Activated naive CD8-positive, alpha-beta T cell treated with anti-CD3 and anti-CD28 coated beads, Interleukin-2, amount 10 ng/mL, durations not matched to agents 7 days and 5 days (primary cell): ENCODE data around the gene TMEM182. TPM values are rescaled to one million over a fixed set of nuclear protein-coding genes. Genes with fewer than 3 reads are reported as not detected.

Source experiments
- ATAC-seq: fragments of 150-1000 bp; cut with Tn5 transposase; one replicate; pipeline ENCODE4 v1.10.0; 2021; ENCODE audit warnings: low read depth, moderate library complexity
- POLR2A ChIA-PET: fragments of 350-600 bp; sonication (Branson Sonifier 250); formaldehyde crosslinking; loops from one replicate; lab custom pipeline; 2021; ENCODE audit warnings: antibody characterized with exemption; lab: Charles Lee
- DNase-seq: peaks from one replicate; pipeline ENCODE4 v3.0.0; 2021
- H3K27ac Mint-ChIP-seq: one replicate; pipeline ENCODE4 v1.8.0; 2022; ENCODE audit warnings: mild to moderate bottlenecking, mixed read lengths
- H3K27me3 Mint-ChIP-seq: one replicate; pipeline ENCODE4 v1.8.0; 2022; ENCODE audit warnings: mild to moderate bottlenecking, moderate library complexity, mixed read lengths
- H3K36me3 Mint-ChIP-seq: one replicate; pipeline ENCODE4 v1.8.0; 2021; ENCODE audit warnings: mild to moderate bottlenecking, mixed read lengths
- H3K4me1 Mint-ChIP-seq: one replicate; pipeline ENCODE4 v1.8.0; 2021; ENCODE audit warnings: mixed read lengths
- H3K4me3 Mint-ChIP-seq: one replicate; pipeline ENCODE4 v1.8.0; 2022; ENCODE audit warnings: mild to moderate bottlenecking, moderate library complexity, mixed read lengths
- H3K9me3 Mint-ChIP-seq: one replicate; pipeline ENCODE4 v1.8.0; 2021; ENCODE audit warnings: mixed read lengths
- total RNA-seq, 2 experiments: library from RNA; stranded (reverse); gene quantifications; one replicate each; pipeline ENCODE4 v1.2.3, GENCODE V29; 2021

Gene TMEM182
- total RNA-seq = 1 to 10 TPM; 3.6 to 6.0 TPM

DNA sequence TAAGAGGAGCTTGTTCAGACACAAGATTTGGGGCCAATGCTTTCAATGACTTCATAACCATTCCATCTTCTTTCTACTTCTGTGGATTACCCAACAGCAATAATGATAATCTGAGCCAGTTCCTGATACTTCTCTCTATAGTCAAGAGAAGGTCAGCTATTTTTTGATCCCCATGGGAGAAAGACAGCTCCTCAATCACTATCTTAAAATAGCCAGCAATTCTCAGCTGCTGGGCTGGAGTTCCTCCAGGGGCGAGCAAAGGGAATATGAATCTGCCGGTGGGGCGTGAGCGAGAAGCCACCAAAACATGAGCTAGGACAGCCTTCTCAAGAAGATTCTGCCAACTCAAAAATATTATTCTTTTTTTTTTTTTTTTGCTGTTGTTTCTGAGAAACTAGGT, at the start of gene TMEM182:
Gene TMEM182, plus strand, starts transcription at position 269 of the 400 bp plus-strand sequence. CDS start 187 bp downstream, outside the sequence.
- H3K4me3 Mint-ChIP-seq = no peak within 1 kb of the TSS
- H3K9me3 Mint-ChIP-seq = no peaks in the 10 kb centered on the region
- peaks cover 3% of the 10 kb centered on the region for H3K36me3 Mint-ChIP-seq
- no peak within 1 kb of the TSS for H3K27ac Mint-ChIP-seq
- POLR2A ChIA-PET = interaction anchor here (0.7 kb wide), 1 partner anchor 1496 kb away, joined by 3 read pairs; no protein-coding TSS in a partner anchor
- DNase-seq (no peak), ATAC-seq (no peak)
- no peaks in the 10 kb centered on the region for H3K27me3 Mint-ChIP-seq
- peaks cover 3% of the 10 kb centered on the region for H3K4me1 Mint-ChIP-seq

DNA sequence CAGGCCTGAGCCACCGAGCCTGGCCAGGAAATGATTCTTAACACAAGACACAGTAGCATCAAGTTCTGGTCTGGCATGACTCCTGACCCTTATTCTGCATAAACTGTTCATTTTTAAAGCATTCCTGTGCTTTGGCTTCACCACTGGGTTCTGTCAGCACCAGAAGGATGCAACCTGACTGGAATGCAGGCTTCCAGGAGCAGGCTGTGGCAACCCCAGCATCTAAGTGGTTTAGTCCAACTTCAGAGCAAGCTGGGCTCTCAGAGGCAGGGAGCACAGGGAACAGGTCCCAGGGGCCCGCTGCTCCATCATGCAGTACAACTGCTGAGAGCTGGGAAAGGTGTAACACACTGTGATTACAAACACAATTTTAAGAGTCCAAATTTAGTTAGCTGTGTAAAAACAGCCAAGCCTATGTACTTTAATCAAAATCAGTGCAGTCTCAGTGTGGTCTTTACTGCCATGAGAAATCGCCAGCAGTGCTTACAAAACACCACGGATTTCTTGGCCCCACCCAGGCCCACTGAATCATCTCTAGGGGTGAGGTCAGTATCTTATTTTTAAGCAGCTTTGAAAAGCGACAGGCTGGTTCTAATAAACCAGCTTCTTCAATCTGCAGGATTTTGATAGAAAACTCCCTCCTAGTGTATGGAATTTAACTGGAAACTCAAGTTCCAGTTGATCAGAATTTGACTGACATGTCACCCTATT, 44.4 kb upstream of the TMEM182 start:
- no peak for ATAC-seq
- POLR2A ChIA-PET = no interaction called here
- no peak overlapping the region for H3K4me3 Mint-ChIP-seq

GRCh38 chr2:102718387-102719316, 43.2 kb upstream of the TMEM182 start:
- ATAC-seq = no peak
- Mint-ChIP-seq H3K27ac (no peak overlapping the region), H3K36me3 (peaks cover 36% of the 10 kb centered on the region), H3K27me3 (no peaks in the 10 kb centered on the region), H3K4me3 (no peak overlapping the region), H3K9me3 (no peaks in the 10 kb centered on the region), H3K4me1 (no peaks in the 10 kb centered on the region)
- DNase-seq = no peak
- POLR2A ChIA-PET = no interaction called here

More for the DNA sequence above, 44.4 kb upstream of the TMEM182 start:
- no peak for DNase-seq
- Mint-ChIP-seq H3K27me3 (no peaks in the 10 kb centered on the region), H3K4me1 (no peaks in the 10 kb centered on the region), H3K27ac (no peak overlapping the region), H3K36me3 (peaks cover 27% of the 10 kb centered on the region), H3K9me3 (no peaks in the 10 kb centered on the region)

GRCh38 chr2:102724016-102724490, 37.8 kb upstream of the TMEM182 start:
- Mint-ChIP-seq H3K4me3 (no peak overlapping the region), H3K27me3 (no peaks in the 10 kb centered on the region), H3K36me3 (peaks cover 52% of the 10 kb centered on the region), H3K27ac (no peak overlapping the region), H3K4me1 (peaks cover 6% of the 10 kb centered on the region), H3K9me3 (no peaks in the 10 kb centered on the region)
- POLR2A ChIA-PET = no interaction called here
- DNase-seq (no peak), ATAC-seq (no peak)

- ATAC-seq (no peak), DNase-seq (no peak)
- no peak overlapping the region for H3K4me3 Mint-ChIP-seq
- no peak overlapping the region for H3K27ac Mint-ChIP-seq
- no peaks in the 10 kb centered on the region for H3K27me3 Mint-ChIP-seq
- peaks cover 50% of the 10 kb centered on the region for H3K36me3 Mint-ChIP-seq
- H3K9me3 Mint-ChIP-seq = no peaks in the 10 kb centered on the region
- H3K4me1 Mint-ChIP-seq = peaks cover 6% of the 10 kb centered on the region
- POLR2A ChIA-PET = no interaction called here
Measured at GRCh38 chr2:102724553-102724952, 37.3 kb upstream of the TMEM182 start.

- H3K4me3 Mint-ChIP-seq = no peak overlapping the region
Measured at GRCh38 chr2:102726128-102727087, 35.4 kb upstream of the TMEM182 start.

DNA sequence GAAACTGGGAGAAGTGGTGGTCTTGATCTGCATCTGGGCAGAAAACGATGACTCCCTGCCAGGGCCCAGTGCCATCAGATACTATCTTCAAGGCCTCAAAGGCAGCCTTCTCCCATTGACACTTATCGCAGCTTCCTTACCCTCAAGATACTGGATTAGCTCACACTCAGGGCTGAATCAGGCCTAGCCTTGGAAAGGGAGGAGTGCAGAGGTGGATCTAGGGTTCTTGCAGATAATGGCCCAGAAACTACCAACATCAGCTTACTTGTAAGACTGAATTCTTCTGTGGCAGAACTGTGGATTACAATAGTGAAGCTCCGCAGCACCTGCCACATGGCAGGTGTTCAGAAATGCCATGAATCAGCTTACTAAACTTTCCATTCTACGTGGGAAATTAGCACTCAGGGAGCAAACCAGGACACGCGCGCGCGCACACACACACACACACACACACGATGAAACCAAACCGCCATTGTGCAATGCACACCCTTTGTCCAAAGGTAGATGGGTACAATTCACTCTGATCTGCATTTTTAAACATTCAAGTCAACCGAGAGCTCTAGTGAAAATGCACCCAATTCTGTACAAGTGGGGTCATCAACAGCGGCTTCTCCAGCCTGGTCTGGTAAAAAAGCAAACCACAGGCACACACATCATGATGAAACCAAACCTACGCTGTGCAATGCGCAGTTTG, 26.3 kb upstream of the TMEM182 start:
- Mint-ChIP-seq H3K4me3 (peak overlapping the region; percentile 93), H3K27ac (no peak overlapping the region), H3K4me1 (peaks cover 26% of the 10 kb centered on the region), H3K9me3 (no peaks in the 10 kb centered on the region), H3K27me3 (no peaks in the 10 kb centered on the region), H3K36me3 (peaks cover 7% of the 10 kb centered on the region)
- POLR2A ChIA-PET = interaction anchor here (2.2 kb wide), 1 partner anchor 8 kb away, joined by 6 read pairs; no protein-coding TSS in a partner anchor
- DNase-seq = no peak
- ATAC-seq = no peak

More at GRCh38 chr2:102726128-102727087, 35.4 kb upstream of the TMEM182 start:
- Mint-ChIP-seq H3K4me1 (peaks cover 6% of the 10 kb centered on the region), H3K27me3 (no peaks in the 10 kb centered on the region), H3K27ac (peak overlapping the region; percentile 14), H3K36me3 (peaks cover 40% of the 10 kb centered on the region), H3K9me3 (no peaks in the 10 kb centered on the region)
- DNase-seq = no peak
- POLR2A ChIA-PET = interaction anchor here (2.3 kb wide), 1 partner anchor 10 kb away, joined by 6 read pairs; a partner anchor contains a TSS
- ATAC-seq = no peak

DNA sequence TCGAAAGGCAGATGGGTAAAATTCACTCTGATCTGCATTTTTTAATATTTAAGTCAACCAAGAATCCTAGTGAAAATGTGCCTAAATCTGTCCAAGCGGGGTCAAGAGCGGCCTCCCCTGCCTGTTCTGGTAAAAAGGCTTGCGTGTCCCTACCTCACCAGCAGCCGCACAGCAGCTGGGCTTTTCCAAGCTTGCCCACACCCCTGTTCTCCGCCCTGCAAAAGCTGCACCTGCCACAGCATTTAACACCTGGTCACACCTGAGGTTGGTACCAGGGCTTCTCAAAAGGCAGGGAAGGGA, 25.8 kb upstream of the TMEM182 start:
- POLR2A ChIA-PET = interaction anchor here (2.2 kb wide), 1 partner anchor 8 kb away, joined by 6 read pairs; no protein-coding TSS in a partner anchor
- H3K36me3 Mint-ChIP-seq = peaks cover 5% of the 10 kb centered on the region
- H3K4me1 Mint-ChIP-seq = peaks cover 26% of the 10 kb centered on the region
- DNase-seq = no peak
- no peaks in the 10 kb centered on the region for H3K27me3 Mint-ChIP-seq
- peak overlapping the region; percentile 93 for H3K4me3 Mint-ChIP-seq
- no peaks in the 10 kb centered on the region for H3K9me3 Mint-ChIP-seq
- ATAC-seq = no peak
- peak overlapping the region; percentile 81 for H3K27ac Mint-ChIP-seq

GRCh38 chr2:102736410-102737409, 25.1 kb upstream of the TMEM182 start:
- Mint-ChIP-seq H3K4me1 (peaks cover 26% of the 10 kb centered on the region), H3K27ac (peak overlapping the region; percentile 81), H3K36me3 (peaks cover under 1% of the 10 kb centered on the region), H3K4me3 (peak overlapping the region; percentile 93), H3K9me3 (no peaks in the 10 kb centered on the region), H3K27me3 (no peaks in the 10 kb centered on the region)
- POLR2A ChIA-PET = interaction anchor here (0.5 to 2.2 kb wide), 4 partner anchors 9 to 1431 kb away, joined by 3 to 6 read pairs (median 4); no protein-coding TSS in a partner anchor
- DNase-seq (peak; percentile 92), ATAC-seq (peak; percentile 94)

DNA sequence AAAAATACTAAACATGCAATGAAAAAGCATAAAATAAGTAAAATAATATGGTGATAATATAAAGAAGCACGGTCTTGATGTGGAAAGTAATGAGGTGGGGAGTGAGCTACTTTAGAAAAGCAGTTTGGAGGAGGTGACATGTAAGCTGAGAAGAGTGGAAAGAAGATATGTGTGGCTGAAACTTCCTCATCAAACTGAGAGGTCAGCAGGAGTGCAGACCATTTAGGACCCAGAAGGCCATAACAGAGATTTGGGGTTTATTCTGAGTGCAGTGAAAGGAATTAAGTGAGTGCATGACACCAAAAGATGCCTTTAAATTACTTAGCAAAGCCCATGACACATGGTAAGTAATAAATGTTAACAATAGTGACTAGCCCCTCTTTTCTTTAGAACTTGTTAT, 24.4 kb upstream of the TMEM182 start:
- no peak for ATAC-seq
- no peak for DNase-seq
- H3K36me3 Mint-ChIP-seq = no peaks in the 10 kb centered on the region
- H3K4me3 Mint-ChIP-seq = peak overlapping the region; percentile 93
- POLR2A ChIA-PET = interaction anchor here (0.5 to 2.2 kb wide), 4 partner anchors 10 to 1432 kb away, joined by 3 to 6 read pairs (median 4); no protein-coding TSS in a partner anchor
- peak overlapping the region; percentile 60 for H3K27ac Mint-ChIP-seq
- H3K4me1 Mint-ChIP-seq = peaks cover 26% of the 10 kb centered on the region
- H3K27me3 Mint-ChIP-seq = no peaks in the 10 kb centered on the region
- no peaks in the 10 kb centered on the region for H3K9me3 Mint-ChIP-seq

DNA sequence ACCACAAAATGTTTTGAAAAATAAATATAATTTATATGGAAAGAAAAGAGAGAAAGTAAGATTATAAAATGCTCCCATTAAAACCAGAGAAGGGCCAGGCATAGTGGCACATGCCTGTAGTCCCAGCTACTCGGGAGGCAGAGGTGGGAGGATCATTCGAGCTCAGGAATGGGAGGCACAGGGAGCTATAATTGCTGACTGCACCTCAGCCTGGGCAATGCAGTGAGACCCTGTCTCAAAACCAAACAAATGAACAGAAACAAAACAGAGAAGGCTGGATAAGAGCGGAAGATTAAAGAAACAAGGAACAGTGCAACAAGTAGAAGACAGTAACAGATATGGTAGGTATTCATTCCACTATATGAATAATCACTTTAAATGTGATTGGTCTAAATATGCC, 18.6 kb upstream of the TMEM182 start:
- H3K27me3 Mint-ChIP-seq = no peaks in the 10 kb centered on the region
- no peaks in the 10 kb centered on the region for H3K36me3 Mint-ChIP-seq
- no peaks in the 10 kb centered on the region for H3K9me3 Mint-ChIP-seq
- ATAC-seq (no peak), DNase-seq (no peak)
- no peak overlapping the region for H3K4me3 Mint-ChIP-seq
- H3K4me1 Mint-ChIP-seq = no peaks in the 10 kb centered on the region
- no peak overlapping the region for H3K27ac Mint-ChIP-seq
- POLR2A ChIA-PET = no interaction called here
